ENCODE measurements around the gene PTPRB.

Gene PTPRB

DNA sequence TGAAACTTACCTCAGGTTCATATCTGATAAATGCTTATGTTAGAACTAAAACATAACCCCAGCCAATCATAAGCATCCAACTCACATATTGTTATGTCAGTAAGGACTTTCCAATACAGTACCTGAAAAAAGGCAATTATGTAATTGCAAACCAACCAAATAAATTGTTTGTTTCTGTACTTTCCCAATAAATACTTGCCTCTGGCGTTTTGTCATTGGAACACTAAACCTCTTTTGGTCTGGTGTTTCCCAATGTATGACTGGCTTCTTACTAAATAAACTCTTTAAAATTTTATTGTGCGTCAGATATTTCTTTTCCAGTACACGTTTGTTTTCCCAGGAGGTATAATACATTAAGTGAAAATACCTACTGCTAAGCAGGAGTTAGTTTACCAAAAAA lies 6.7 kb upstream of the PTPRB start:
- no peak for DNase-seq (ENCODE audit: low spot score)

DNA sequence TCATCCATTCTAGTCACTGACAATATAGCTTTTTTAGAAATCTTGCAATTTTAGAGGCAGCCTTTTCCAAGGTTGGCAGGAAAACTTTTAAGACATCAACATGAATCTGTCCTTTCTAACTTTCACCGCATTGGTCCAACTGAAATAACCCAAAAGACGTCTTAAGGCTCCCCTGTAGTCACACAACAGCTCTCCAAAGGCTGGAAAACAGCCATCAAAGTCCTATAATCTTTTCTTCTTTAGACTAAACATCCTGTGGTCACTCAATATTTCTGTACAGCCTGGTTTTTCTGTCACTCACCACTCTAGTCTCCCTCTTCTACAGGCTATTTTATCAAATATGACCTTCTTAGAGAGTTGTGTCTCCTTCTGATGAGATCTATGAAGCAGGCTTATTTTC lies 4.5 kb upstream of the PTPRB start:
- no peak for DNase-seq (ENCODE audit: low spot score)

DNA sequence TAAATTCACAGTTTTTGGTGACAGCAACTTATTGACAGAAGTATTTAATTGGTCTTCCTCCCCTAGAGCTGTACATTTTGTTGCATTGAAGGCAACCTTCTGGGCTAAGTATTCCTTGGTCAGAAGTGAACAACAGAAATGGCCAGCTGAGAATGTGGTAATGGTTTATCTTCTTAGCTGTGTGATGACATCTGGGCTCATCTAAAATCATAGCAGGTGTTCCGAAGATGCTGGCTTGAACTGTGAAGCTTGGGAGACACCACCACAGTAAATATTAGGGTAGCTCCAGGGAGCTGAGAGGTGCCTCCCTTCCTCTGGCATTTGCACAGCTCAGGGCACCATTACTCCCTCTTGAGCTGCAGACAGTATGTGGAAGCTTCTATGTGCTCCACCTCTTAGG lies 3.7 kb upstream of the PTPRB start:
- DNase-seq (ENCODE audit: low spot score): no peak

DNA sequence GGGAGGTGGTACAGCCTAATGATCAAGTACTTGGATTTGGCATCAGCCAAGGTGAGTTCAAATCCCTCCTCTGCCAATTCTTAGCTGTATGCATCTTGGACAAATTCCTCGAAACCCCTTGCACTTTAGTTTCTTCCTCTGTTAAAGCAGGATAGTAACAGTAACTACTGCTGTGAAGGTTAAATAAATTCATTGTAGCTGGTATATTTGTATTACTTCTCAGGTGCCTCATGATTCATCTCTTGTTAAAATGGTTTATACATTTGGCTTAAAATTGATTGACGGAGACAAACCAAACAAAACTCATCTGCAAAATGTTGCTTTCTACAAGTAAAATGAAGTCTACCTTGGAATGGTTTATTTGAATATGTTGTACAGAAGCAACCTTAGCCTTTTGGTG lies 2.3 kb upstream of the PTPRB start:
- DNase-seq (ENCODE audit: low spot score): no peak

DNA sequence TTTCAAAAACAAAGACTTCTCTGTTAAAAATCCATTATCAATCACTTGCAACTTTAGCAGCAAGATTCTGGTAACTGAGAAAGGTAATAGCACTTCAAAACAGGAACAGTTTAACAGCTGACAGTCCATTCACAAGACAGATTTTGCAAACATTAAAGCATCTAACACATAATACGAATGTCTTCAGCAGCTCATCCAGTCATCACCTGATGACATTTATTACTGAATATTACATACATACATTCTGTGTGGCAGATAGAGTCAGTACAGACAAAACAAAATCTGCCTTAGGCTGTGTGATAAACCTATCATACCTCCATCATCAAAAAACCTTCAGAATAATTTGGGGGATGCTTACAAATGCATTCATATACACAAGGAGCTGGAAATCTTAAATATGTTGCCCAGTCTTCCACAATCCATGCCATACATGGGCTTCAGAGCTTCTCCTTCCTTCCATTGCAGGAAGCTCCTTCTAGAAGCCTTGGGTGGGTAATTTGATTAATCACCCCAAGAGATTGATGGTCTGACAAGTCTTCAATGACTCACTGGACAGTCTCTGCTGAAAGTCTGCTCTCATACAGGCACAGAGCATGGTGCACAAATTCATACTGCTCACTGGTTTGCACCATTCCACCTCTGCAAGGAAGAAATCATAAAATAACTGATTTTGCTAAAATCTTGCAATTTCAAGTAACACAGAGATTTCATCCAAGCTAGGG lies 1.6 kb upstream of the PTPRB start:
- peak; percentile 84 for DNase-seq (ENCODE audit: low spot score)

DNA sequence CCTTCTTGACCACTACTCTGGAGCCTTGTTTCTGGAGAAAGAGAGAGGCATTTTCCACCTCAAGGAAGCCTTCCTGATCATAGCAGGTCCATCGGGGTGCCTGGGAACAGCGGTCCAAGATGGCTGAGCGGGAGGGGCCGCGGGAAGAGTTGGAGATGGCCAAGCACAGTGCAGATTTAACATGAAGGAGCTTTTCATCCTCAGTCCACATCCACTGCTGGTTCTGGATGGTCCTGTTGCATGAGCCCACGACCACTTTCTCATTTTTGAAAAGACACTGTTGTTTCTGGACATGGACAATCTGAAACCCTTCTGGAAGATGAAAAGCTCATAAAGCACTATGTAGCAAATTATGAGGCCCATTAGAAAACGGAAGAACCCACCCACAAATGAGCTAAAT lies 1.5 kb downstream of the PTPRB start:
- DNase-seq (ENCODE audit: low spot score): peak; percentile 56

DNA sequence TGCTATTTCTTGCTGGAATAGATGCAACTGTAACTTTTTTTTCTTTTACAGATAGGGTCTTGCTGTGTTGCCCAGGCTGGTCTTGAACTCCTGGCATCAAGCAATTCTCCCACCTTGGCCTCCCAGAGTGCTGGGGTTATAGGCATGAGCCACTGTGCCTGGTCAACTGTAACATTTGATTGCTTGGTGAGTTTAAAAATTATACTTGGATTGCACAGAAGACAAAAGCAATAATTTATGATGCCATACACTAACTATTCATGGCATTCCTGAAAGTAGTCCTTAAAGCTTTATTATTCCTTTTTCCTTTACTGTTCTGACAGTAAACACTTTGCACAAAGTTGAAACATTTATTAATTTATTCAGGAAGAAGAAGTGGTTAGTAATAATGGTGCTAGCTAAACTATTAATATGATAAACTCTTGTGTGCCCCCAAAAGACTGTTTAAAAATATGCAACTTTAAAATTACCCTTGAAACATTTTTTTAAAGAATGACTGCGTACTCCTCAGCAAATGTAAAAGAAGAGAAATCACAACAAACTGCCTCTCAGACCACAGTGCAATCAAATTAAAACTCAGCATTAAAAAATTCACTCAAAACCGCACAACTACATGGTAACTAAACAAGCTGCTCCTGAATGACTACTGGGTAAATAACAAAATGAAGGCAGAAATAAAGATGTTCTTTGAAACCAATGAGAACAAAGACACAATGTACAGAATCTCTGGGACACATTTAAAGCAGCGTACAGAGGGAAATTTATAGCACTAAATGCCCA lies 8.3 kb downstream of the PTPRB start:
- DNase-seq (ENCODE audit: low spot score): no peak

DNA sequence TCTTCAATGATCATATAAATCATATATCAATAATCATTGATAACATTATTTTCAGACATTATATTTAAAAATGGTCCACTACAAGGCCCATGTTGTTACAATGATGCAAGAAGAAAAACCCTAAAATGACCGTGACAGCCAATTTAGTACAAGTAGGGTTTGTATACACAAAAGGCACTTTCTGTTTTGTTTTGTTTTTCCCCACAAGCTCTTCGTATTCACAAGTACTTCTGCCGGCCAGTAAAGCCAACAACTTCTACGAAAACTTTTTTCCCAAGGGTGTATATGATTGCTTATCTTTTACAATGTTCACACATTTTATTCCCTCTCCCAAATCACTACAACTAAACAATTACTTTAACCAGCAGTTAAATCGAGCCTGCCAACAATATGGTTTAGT lies 9.6 kb downstream of the PTPRB start:
- no peak for DNase-seq (ENCODE audit: low spot score)

DNA sequence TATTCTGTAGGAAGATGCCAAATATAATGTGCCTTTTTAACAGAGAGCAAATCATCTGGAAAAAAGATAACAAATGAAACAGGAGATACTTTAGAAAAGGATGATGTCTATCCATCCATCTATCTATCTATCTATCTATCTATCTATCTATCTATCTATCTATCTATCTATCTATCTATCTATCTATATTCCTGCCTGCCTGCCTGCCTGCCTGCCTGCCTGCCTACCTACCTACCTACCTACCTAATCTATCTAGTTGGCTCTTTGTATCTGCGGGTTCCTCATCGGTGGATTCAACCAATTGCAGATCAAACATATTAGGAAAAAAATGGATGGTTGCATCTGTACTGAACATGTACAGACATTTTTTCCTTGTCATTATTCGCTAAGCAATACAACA lies 11.0 kb downstream of the PTPRB start:
- DNase-seq (ENCODE audit: low spot score): no peak

DNA sequence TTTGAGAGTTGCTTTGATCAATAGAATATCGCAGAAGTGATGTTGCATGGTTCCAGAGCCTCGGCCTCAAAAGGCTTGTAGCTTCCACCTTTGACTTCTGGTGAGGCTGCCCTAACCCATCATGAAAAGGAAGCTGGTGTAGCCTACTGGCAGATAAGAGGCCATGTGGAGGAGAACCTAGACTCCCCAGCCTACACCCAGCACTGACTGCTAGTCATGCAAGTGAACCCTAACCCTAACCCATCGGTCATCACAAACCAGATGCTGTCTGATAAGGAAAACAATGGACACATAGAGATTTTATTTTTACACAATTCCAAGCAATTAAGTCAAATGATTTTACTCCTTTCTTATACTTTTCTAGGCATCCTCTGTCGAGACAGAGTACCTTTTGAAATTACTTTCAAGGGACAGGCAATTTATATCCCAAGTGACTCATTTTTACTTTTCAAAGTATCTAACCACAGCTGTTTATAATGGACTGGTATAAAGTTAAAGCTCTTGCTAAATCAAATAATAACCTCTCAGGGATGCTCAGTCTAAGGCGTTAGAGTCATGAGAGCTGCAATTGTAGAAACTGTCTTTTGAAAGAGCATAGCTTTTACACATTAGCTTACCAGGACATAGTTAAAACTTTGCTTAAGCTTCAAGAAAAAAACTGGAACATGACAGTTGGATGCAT lies 17.6 kb downstream of the PTPRB start:
- DNase-seq (ENCODE audit: low spot score): no peak

DNA sequence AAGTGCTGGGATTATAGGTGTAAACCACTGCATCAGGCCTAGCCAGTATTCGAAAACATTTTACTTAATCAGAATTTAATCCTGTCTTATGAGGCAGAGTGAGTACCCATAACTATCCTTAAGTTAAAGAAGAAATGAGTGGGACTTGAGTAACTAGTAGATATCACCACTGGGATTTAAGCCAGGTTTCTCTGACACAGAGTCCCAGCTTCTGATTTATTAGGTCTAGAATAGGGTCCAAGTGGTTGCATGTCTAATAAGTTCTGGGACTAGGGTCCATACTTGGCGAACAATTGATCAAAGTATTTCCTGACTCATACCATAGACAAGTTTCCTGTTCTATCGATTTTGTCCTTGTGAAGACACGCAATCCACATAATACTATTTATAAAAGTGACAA lies 18.9 kb downstream of the PTPRB start:
- no peak for DNase-seq (ENCODE audit: low spot score)

DNA sequence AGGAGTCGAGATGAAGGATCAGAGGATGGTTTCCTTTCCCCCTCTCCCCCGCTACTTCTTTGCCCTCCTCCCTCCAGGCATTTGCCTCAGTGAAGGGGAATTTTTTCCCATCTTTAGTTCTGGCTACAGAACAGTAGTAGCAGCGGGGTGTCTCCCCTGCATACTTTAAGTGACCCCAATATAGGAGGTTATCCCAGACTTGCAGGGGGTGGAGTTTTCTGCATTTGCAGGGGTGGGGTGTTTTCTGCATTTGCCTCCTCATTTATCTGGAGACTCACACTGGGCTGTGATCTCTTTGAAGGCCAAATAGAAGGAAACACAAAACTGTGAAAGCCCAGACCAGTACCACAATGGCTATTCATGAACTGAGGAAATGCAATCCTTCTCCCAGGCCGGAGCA lies 19.8 kb downstream of the PTPRB start:
- no peak for DNase-seq (ENCODE audit: low spot score)

DNA sequence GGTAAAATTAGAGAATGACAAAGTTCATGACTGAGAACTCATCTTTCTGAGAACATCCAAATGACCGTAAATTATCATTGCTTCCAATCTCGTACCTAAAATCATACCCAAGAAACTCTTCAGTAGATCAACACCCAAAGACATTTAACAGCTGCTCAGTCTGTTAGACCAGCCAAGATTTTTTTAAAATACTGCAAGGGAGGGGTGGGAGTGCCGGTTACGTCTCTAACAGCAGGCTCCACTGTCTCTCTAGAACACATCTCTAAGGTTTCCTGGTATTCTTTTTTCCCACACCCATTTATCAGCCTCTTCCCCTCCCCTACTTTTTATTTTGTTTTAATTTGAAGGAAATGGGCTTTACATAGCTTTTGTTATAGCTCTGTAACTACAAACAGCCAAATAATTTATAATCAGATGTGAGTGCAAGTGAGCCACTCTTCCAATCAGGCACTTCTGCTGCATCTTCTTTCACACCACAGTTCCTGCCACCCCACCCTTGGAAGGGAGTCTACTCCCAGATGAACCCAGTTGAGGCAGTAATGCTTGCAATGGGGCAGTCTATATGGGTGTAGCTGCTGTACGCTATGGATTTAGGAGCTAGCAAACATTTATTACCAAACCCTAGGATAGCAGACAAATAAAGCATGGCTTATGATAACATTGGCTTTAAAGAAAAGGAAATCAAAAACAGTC lies 21.9 kb downstream of the PTPRB start:
- no peak for DNase-seq (ENCODE audit: low spot score)

DNA sequence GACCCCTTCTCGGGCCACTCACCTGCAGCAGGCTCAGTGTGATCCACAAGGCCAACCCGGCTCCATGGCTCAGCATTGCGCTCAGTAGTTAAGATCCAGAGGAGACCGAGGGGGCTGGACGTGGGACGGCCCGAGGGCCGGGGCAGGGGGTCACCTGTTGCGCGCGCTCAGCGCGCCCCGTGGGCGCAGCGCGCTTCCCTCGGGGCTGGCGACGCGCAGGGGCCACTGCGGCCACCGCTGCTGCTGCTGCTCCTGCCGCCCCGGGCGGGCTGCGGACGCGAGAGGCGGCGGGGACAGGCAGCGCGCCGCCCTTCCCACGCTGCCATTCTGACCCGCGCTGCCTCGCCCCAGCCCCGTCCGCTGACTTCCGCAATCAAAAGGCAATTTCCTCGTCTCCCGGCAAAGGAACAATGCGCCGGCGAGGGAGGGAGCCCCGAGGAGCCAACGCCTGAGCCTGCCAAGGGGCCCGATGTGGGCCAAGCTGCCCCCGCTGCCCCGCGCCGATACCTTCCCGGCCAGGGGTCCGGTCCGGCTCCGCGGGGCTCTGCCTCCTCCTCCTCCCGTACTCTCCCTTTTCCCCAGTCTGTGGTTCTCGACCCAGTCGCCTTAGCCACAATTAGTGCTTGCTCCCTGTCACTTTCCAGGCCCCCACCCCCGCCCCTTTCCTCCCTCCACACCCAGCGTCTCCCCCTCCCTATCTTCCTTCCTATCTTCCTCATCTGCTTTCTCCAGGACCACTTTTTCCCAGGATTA lies 27.3 kb downstream of the PTPRB start:
- DNase-seq (ENCODE audit: low spot score): peak; percentile 53

DNA sequence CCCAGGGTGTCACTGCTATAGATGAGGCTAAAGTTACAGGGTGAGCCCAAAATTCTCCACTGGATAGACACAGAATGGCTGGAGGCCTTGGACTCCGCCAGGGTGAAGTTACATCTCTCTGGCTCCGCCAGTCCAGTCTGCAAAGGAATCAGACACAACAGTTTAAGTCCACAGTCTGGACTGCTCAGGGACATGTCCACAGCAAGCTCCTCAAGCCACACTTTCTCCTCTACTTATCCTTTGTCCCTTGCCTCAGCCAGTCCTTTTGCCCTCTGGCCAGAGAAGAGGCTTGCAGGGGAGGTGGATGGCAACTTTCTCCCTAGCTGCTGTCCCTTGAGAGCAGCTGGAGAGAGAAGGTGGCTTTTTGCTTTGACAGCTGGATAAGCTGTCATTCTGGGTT lies 28.0 kb downstream of the PTPRB start:
- DNase-seq (ENCODE audit: low spot score): no peak

DNA sequence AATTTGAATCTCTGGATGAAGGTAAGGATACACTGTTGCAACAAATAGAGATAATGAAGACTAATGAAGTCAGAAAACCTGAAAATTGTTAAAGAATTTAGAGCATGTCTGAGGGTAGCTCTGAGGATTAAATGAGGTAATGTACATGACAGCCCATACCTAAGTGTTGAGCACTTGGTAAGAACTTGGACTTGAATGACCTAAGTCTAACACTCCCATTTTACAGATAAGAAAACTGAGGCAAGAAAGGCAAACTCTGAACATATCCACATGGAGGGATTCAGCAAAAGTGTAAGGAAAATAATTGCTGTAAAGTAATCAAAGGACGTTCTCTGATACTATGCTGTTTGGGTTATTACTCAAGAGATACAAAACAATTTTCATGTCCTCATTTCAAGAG lies 29.0 kb downstream of the PTPRB start:
- no peak for DNase-seq (ENCODE audit: low spot score)

DNA sequence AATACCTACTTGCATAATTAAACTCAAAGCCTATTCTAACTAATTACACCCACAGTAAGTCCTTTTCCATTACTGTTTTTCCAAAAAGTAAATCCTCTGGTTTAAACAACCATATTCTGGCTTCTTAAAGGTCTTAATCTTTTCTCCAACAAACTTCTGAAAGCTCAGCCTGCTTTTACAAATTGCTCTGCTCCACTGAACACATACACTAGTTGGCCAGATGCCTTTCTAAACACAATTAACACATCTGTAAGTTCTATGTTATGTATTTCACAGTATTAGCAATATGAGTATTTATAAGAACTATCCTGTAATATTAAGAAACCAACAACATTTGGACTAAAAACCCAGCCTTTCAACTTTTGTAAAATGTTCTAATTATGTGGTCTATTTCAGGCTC lies 30.1 kb downstream of the PTPRB start:
- no peak for DNase-seq (ENCODE audit: low spot score)

DNA sequence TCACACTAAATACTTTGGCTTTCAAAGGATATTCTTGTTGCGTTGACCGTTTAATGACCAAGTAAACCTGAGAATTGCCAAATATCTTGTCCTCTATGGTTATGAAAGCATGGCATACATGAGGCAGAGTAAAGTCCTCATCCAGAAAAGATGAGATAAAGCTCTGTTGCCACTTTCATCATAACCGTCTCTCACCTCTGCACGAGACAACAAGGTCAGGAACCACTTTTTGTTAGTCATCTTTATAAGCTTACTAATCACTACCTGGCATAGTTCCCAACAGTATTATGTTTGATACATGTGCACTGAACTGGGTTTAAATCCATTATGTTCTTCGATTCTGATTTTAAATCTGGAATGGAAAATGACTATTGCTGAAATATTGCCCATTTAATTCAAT lies 31.3 kb downstream of the PTPRB start:
- DNase-seq (ENCODE audit: low spot score): no peak

DNA sequence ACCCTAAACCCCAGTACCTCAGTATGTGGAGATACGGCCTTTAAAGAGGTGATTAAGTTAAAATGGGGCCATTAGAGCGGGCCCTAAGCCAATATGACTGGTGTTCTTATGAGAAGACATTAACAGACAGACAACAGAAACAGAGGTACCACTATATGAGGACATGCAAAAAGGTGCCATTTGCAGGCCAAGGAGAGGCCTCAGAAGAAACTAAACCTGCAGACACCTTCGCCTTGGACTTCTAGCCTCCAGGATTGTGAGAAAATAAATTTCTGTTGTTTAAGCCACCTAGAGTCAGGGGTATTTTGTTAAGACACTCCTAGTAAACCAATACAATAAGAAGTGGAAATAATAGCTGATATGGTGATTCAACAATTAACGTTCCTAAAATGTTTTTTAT lies 32.6 kb downstream of the PTPRB start:
- DNase-seq (ENCODE audit: low spot score): no peak

DNA sequence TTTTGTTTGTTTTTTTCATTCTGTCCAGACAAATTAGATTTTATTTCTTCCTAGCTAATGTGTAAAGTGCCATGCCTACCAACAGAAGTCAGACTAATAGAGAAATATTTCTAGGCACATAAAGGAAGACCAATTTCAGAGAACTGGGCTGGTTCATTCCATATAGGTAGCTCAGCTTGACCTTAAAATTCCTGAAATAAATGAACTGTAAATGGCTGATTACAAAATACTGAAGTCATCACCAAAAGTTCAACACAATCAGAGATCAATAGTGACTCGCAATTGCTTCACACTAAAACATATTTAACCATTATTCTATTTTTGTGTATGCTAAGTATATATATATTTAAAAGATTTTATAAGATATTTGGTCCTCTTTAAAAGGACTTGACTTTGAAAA lies 34.2 kb downstream of the PTPRB start:
- no peak for DNase-seq (ENCODE audit: low spot score)

DNA sequence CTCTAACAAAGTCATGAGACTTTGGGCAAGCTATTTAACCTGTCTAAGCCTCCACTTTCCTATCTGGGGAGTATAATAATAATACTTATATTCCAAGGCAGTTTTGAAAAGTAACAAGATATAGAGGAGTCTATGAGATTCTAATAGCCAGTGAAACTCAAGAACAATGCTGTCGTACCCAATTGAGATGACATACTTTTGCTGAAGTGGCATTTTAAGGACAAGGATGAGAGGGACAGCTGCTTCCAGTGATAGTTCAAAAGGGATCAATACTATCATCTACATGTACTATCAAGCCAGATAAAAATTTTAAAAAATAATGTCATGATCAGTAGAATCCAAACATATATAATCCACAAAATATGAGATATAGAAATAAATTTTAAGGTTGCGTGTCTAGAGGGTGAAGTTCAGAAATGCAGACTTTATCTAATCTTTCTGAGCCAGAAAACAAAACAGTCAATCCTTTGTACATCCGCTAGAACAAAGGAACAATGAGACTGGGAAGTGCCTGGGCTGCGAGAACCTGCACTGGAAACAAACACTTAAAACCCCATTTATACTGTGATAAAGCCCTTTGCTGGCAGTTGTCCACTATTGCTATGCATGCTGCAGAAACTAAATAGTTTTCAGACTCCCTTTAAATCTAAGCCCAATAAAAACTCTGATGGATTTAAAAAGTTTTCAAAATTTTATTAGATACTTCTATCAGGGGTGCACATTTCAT lies 38.6 kb downstream of the PTPRB start:
- DNase-seq (ENCODE audit: low spot score): no peak
